Stomach smooth muscle (tissue), 2 donors: ENCODE measurements around the gene NCAM2.

Source experiments
- H3K27ac ChIP-seq: one replicate; pipeline ENCODE4 v1.7.0; 2013; ENCODE audit warnings: mild to moderate bottlenecking, low read length, inconsistent platforms
- H3K27me3 ChIP-seq, 2 donors: one replicate each; pipeline ENCODE4 v1.7.0; 2013; ENCODE audit warnings: low read length in 2 of 2; ENCODE audit not compliant: insufficient read depth in 2 of 2, control insufficient read depth in 1 of 2
- H3K36me3 ChIP-seq, 2 donors: one replicate each; pipeline ENCODE4 v1.7.0; 2013; ENCODE audit warnings: low read length in 2 of 2; ENCODE audit not compliant: control insufficient read depth in 2 of 2, insufficient read depth in 2 of 2
- H3K4me1 ChIP-seq: one replicate; pipeline ENCODE4 v1.7.0; 2013; ENCODE audit warnings: low read length; ENCODE audit not compliant: control insufficient read depth, insufficient read depth
- H3K4me3 ChIP-seq, 2 donors: one replicate each; pipeline ENCODE4 v1.7.0; 2013; ENCODE audit warnings: low read length in 2 of 2
- H3K9ac ChIP-seq, 2 donors: one replicate each; pipeline ENCODE4 v1.7.0; 2013; ENCODE audit warnings: low read length in 2 of 2, mild to moderate bottlenecking in 1 of 2
- H3K9me3 ChIP-seq, 2 donors: one replicate each; pipeline ENCODE4 v1.7.0; 2013; ENCODE audit warnings: low read length in 2 of 2; ENCODE audit not compliant: control insufficient read depth in 2 of 2
- donor health status: healthy.
- donor health status: Pancreatic carcinoma.

The NCAM2 gene

DNA sequence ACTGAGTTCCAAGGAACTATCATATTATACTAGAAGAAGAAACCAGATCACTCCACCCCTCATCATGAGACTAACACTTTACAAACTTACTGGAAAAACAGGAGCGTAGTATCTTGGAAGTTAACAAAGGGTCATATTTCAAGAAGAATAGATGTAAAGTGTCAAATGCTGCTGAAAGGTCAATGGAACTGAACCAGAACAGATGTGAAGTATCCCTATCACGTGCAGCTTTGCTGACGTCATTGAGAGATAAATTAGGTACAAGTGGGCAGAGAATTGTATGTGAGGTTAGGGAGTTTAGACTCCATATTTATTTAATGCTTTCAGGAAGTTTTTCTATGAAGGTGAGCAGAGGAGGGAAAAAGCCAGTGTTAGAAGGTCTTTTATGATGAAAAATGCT, 483.0 kb downstream of the NCAM2 start:
- no peaks in the 10 kb centered on the region for H3K27me3 ChIP-seq
- H3K4me3 ChIP-seq: no peak overlapping the region
- H3K4me1 ChIP-seq: no peaks in the 10 kb centered on the region
- H3K27ac ChIP-seq: no peak overlapping the region
- no peaks in the 10 kb centered on the region for H3K9me3 ChIP-seq
- H3K9ac ChIP-seq: no peak overlapping the region
- no peaks in the 10 kb centered on the region for H3K36me3 ChIP-seq

DNA sequence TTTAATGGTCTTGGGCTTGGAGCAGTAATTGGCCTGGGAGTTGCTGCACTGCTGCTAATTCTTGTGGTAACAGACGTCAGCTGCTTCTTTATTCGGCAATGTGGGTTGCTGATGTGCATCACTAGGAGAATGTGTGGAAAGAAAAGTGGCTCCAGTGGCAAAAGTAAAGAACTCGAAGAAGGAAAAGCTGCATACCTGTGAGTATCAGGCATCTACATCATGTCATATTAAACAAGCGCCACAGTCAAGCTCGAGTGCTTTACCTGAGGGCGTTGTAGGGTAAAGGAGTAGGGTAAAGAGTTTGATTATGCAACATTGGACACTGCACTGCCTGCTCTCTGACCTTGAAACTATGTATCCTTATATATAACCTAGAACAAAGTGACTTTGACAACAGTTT, 510.6 kb downstream of the NCAM2 start:
- Histone ChIP-seq H3K4me3 (no peak overlapping the region), H3K9ac (no peak overlapping the region), H3K4me1 (no peaks in the 10 kb centered on the region), H3K27me3 (no peaks in the 10 kb centered on the region), H3K36me3 (no peaks in the 10 kb centered on the region), H3K9me3 (no peaks in the 10 kb centered on the region), H3K27ac (no peak overlapping the region)

DNA sequence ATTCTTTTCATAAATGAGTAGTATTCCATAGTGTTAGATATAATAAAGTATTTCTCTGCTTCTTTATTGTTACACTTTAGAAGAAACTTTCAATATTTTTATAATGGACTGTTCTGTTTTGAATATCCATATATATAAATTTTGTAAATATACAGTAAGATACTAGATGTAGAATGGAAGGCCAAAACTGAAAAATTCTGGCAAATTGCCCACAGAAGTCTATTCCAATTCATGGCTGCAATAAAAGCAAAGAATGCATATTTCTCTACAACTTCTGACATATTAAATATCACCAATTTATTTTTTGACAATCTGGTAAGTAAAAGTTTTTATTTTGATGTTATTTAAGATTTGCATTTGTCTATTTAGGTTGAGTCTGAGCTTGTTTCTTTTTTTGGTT, 532.5 kb downstream of the NCAM2 start:
- no peaks in the 10 kb centered on the region for H3K27me3 ChIP-seq
- H3K4me1 ChIP-seq: no peaks in the 10 kb centered on the region
- H3K36me3 ChIP-seq: no peaks in the 10 kb centered on the region
- no peak overlapping the region for H3K9ac ChIP-seq
- H3K9me3 ChIP-seq: no peaks in the 10 kb centered on the region
- H3K27ac ChIP-seq: no peak overlapping the region
- no peak overlapping the region for H3K4me3 ChIP-seq

DNA sequence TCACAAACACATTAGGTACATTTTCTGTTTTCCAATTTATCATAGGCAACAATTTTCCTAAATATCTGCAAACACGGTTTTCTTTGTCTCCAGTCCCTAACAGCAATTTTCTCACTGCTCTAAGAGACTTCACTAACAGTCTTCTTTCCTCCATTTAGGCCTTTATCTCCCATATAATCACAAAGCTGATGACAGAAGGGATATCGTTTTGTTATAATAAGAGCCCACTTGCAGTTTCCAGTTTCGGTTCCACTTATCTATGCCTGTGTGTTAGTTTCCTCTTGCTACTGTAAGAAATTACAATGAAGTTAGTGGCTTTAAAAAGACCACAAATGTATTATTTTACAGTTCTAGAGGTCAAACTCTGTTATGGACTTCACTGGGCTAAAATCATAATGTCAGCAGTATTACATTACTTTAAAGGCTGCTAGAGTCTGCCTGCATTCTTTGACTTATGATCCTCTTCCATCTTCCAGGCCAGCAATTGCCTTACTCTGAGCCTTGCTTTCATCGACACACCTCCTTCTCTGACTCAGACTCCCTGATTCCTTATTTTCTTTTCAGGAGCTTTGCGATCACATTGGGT, 549.3 kb downstream of the NCAM2 start:
- Histone ChIP-seq H3K4me3 (no peak overlapping the region), H3K27ac (no peak overlapping the region), H3K36me3 (no peaks in the 10 kb centered on the region), H3K4me1 (no peaks in the 10 kb centered on the region), H3K27me3 (no peaks in the 10 kb centered on the region), H3K9me3 (no peaks in the 10 kb centered on the region), H3K9ac (no peak overlapping the region)

DNA sequence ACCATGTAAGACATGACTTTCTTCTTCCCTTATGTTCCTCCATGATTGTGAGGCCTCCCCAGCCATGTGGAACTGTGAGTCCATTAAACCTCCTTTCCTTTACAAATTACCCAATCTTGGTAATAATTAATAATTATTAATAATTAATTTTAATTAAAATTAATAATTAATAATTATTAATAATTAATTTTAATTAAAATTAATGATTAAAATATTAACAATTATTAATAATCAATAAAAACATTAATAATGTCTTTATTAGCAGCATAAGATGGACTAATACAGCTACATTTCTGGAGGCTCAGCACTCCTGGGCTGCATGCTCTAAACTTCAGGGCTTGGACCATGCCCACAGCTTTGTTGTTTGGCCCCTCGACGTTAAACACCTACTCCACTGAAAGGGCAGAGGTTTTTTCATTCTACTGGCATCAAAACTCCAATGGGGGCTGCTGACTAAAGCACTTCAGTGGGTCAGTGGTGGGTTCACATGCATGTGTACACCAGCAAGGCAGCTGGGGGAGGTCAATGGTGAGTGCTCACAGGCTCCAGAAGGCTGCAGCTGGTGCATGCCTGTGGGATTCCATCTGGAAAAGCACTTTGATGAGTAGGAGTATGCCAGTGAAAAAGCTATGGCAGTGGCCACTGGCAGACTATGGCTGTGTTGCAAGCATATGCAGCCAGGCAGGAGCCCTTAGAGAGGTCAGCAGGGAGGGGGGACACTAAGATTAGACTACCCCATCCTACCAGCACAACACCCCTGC, 561.3 kb downstream of the NCAM2 start:
- no peak overlapping the region for H3K4me3 ChIP-seq
- no peaks in the 10 kb centered on the region for H3K36me3 ChIP-seq
- H3K27me3 ChIP-seq: no peaks in the 10 kb centered on the region
- no peaks in the 10 kb centered on the region for H3K4me1 ChIP-seq
- peaks cover 0 to 8% of the 10 kb centered on the region in 2 donors for H3K9me3 ChIP-seq
- no peak overlapping the region for H3K27ac ChIP-seq
- no peak overlapping the region for H3K9ac ChIP-seq
